NCI-H1417 treated with DMSO at 0.1 percent for 48 hours (cell line): Measurements from ENCODE around the gene ZBTB44.

Experiments
- DNase-seq: peaks from one replicate; lab custom pipeline; 2025; lab: John Stamatoyannopoulos, UW

The ZBTB44 gene

DNA sequence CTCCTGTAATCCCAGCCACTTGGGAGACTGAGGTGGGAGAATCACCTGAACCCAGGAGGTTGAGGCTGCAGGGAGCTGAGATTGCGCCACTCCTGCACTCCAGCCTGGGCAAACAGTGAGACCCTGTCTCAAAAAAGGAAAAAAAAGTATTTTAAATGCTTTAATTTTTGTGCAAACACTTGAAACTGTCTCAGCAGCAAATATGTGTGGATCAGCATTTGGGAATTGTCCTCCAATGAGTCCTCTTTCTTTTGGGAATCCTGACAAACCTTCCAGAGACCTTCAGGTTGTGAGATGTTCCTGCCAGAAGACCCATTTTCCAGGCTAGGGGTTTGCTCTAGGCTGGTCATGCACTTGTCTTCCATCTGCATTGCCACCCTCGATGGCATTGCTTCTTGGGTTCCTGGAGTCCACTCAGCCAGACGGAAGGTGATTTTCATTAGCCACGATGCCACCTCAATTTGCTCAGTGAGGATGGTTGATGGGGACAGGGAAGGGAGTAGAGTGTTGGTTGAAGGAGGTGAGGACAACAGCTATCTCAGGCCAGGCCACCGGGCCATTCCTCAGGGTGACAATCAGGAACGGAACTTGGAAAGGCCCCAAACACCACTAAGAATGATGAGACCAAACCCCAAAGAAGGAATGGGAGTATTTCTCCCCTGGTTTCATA lies 99.7 kb downstream of the ZBTB44 start:
- DNase-seq: no peak

DNA sequence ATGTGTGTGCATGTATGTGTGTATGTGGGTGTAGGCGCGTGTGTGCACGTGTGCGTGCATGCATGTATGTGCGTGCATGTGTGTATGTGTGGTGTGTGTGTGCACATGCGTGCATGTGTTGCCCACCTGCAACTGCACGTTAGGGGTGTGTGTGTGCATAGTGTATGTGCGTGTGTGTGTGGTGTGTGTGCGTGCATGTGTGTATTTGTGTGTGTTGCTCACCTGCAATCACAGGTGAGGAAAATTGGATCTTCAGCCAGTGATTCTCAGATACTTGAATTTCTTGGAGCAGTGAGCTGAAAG lies 100.8 kb downstream of the ZBTB44 start:
- DNase-seq: no peak

- no peak for DNase-seq
Measured at GRCh38 chr11:130213143-130213978, 101.4 kb downstream of the ZBTB44 start.

GRCh38 chr11:130212431-130212961 lies 102.2 kb downstream of the ZBTB44 start:
- DNase-seq: no peak

- DNase-seq: no peak
Measured at GRCh38 chr11:130211781-130212401, 102.8 kb downstream of the ZBTB44 start.

- DNase-seq: no peak
Measured at GRCh38 chr11:130211144-130211543, 103.6 kb downstream of the ZBTB44 start.

DNA sequence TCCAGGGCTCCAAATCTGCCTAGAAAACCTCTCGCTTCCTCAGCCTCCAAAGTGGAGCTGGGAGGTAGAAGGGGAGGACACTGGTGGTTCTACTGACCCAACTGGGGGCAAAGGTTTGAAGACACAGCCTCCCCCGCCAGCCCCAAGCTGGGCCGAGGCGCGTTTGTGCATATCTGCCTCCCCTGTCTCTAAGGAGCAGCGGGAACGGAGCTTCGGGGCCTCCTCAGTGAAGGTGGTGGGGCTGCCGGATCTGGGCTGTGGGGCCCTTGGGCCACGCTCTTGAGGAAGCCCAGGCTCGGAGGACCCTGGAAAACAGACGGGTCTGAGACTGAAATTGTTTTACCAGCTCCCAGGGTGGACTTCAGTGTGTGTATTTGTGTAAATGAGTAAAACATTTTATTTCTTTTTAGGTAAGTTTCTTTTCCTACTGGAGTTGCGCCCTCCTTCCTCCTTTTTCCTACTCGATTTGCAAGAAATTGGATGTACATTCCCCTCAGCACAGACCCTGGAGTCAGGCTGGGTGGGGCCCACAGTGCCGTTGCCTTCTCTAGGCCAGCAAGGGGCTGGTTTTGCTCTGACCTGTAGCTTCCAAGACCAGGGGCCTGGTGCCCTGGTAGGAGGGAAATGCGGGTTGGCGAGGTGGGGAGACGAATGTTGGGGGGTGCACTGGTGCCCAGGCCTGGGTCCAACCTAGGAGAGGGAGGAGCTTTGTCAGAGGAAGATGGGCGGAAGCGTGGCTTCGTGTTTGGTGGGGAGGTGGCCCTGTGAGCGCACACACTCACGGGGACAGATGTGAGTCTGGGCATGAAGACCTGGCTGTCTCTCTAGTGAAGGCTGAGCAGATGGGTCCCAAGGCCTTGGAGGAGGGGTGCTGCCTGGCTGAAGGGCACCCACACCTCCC lies 104.5 kb downstream of the ZBTB44 start:
- DNase-seq: no peak

- DNase-seq: no peak
Measured at GRCh38 chr11:130209128-130209932, 105.4 kb downstream of the ZBTB44 start.

DNA sequence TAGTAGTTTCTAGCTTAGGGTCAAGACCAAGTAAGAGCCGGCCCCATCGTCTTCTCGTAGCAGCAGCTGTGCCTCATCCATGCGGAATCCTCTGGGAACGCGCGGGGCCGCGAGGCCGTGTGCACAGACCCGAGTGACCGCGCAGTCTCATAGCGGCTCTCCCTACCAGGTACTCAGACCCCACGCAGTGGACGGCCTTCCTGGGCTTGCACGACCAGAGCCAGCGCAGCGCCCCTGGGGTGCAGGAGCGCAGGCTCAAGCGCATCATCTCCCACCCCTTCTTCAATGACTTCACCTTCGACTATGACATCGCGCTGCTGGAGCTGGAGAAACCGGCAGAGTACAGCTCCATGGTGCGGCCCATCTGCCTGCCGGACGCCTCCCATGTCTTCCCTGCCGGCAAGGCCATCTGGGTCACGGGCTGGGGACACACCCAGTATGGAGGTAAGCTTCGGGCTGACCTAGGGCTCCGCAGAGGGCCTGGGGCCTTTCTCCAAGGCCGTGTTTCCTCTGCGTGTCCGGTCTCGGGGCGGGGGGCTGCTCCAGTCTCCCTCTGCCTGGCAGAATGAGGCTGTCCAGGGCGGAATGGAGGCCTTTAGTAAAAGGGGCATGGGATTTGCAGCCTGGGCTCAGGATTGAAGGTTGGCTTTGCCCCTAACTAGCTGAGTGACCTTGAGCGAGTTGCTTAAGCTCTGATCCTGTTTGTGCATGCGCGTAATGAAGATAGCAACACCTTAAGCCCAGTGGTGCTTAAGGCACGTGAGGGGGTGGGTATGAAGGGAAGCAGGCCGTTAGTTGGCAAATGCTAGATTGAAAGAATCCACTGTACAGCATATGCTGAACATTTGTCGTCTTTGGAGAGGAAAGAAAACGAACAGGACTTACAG lies 106.2 kb downstream of the ZBTB44 start:
- DNase-seq: no peak

DNA sequence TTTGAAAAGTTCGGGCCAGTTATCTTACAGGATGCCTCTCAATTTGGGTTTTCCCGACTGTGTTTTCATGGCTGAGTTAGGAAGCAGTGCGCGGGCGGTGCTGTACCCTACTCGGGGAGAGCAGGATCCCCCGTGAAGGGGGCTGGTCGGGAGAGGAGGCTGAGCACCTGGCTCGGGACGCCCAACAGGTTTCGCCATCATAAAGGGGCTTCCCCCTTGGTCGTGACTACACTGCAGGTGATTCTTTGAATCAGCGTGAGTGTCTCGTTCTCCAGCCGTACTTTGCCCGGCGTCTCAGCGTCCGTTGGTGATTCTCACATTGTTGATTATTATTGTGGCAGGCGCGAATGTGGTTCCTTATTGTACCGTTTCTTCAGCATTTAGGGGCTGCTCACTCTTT lies 108.6 kb downstream of the ZBTB44 start:
- no peak for DNase-seq

GRCh38 chr11:130204703-130205095 lies 110.0 kb downstream of the ZBTB44 start:
- no peak for DNase-seq

GRCh38 chr11:130203766-130204702 lies 110.7 kb downstream of the ZBTB44 start:
- DNase-seq: no peak

- DNase-seq: no peak
Measured at GRCh38 chr11:130202818-130203689, 111.7 kb downstream of the ZBTB44 start.

DNA sequence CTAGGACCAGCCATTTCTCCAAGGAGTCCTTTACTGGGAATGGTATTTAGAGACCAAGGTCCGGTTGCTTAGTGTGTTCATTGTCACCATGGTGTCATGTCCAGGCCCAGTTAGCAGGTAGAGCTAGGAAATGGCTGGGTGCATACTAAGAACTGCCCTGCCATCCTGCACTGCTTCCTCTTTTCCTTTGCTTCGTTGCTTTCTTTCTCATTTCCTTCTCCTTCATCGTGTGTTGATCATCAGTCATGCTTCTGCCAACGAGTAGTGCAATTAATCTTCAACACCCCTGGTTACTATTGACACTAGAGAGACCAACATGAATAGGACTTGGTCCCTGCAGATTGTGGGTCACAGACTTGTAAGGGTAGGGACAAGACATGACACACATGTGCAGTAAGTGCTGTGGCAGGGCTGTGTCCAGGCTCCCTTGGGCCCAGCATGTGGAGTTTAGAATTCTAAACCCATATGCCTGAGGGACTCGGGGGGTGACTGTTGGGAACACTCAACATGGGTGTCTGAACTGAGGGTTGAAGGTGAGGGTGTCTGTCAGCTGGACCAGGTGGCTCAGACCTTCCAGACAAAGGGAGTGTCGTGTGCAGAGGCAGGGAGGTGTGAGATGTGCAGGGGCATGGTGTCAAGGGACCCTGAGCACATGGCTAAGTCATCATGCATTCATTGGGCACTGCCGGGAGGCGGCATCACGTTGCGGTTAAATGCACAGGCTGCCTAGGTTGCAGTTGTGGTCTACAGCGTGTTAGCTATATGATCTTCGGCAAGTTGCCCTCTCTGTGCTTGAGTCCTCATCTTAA lies 112.5 kb downstream of the ZBTB44 start:
- no peak for DNase-seq

DNA sequence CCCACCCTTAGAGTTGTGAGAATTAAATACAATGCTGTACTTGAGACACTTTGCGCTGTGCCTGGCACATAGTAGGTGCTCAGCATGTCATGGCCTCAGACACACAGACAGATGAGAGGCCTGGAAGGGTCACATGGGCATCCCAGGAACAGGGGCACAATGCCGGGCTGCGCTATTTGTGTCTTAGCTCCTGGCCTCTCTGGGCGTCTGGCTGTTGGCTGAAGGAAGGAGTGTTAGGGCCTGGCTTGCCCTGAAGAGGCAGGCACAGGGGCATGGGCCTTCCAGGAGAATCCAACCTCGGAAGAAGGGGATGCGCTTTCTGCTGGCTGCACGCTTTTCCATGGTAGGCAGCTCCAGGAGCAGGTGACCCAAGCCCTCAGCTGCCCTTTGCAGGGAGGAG lies 113.7 kb downstream of the ZBTB44 start:
- no peak for DNase-seq

DNA sequence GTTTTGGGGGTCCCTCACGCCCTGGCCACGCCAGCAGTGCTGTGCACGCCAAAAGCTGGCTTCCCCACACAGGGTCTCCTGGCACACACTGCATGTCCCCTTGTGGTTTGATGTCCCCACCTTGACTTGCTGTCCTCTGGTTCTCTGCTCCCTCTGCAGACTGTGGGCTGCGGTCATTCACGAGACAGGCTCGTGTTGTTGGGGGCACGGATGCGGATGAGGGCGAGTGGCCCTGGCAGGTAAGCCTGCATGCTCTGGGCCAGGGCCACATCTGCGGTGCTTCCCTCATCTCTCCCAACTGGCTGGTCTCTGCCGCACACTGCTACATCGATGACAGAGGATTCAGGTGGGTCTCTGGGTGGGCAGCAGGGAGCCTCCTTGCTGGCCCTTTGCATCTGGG lies 114.9 kb downstream of the ZBTB44 start:
- DNase-seq: no peak

GRCh38 chr11:130198964-130199363 lies 115.8 kb downstream of the ZBTB44 start:
- DNase-seq: no peak
